Stimulated activated memory B cell treated with anti-CD40 and anti-IgM and Interleukin-4, amounts not matched to agents 10 μg/mL and 1 μg/mL and 100 μg/mL, for 72 hours (primary cell): ENCODE data around the gene PSME3.

Source experiments
- ATAC-seq: fragments of 150-1000 bp; cut with Tn5 transposase; 2 replicates; pipeline ENCODE4 v1.10.0; 2021
- H3K27ac Mint-ChIP-seq: one replicate; pipeline ENCODE4 v1.8.0; 2022; ENCODE audit warnings: mild to moderate bottlenecking, mixed read lengths
- H3K27me3 Mint-ChIP-seq: one replicate; pipeline ENCODE4 v1.8.0; 2022; ENCODE audit warnings: mixed read lengths
- H3K36me3 Mint-ChIP-seq: one replicate; pipeline ENCODE4 v1.8.0; 2022; ENCODE audit warnings: mixed read lengths
- H3K4me1 Mint-ChIP-seq: one replicate; pipeline ENCODE4 v1.8.0; 2022; ENCODE audit warnings: mixed read lengths
- H3K4me3 Mint-ChIP-seq: one replicate; pipeline ENCODE4 v1.8.0; 2022; ENCODE audit warnings: mild to moderate bottlenecking, moderate library complexity, mixed read lengths
- H3K9me3 Mint-ChIP-seq: one replicate; pipeline ENCODE4 v1.8.0; 2022; ENCODE audit warnings: mixed read lengths

PSME3 gene

GRCh38 chr17:42832934-42833766, at the start of gene PSME3:
TSS of gene PSME3 (plus strand) at chr17:42833397. CDS start at chr17:42833632, 235 bp downstream.
- H3K36me3 Mint-ChIP-seq: peaks cover 18% of the 10 kb centered on the region
- H3K4me3 Mint-ChIP-seq: peak within 1 kb of the TSS; percentile 93
- H3K27me3 Mint-ChIP-seq: no peaks in the 10 kb centered on the region
- peaks cover 26% of the 10 kb centered on the region for H3K4me1 Mint-ChIP-seq
- peak within 1 kb of the TSS; percentile 98 for H3K27ac Mint-ChIP-seq
- no peaks in the 10 kb centered on the region for H3K9me3 Mint-ChIP-seq
- peak; percentile 96 for ATAC-seq

GRCh38 chr17:42783791-42784138, 49.4 kb upstream of the PSME3 start:
- ATAC-seq: no peak
- Mint-ChIP-seq H3K4me1 (peaks cover 40% of the 10 kb centered on the region), H3K27ac (no peak overlapping the region), H3K27me3 (peaks cover 79% of the 10 kb centered on the region), H3K4me3 (no peak overlapping the region), H3K36me3 (peaks cover 13% of the 10 kb centered on the region), H3K9me3 (no peaks in the 10 kb centered on the region)

GRCh38 chr17:42784409-42784808, 48.8 kb upstream of the PSME3 start:
- Mint-ChIP-seq H3K9me3 (no peaks in the 10 kb centered on the region), H3K27ac (no peak overlapping the region), H3K4me3 (no peak overlapping the region), H3K27me3 (peaks cover 75% of the 10 kb centered on the region), H3K4me1 (peaks cover 39% of the 10 kb centered on the region), H3K36me3 (peaks cover 7% of the 10 kb centered on the region)
- ATAC-seq: no peak

- Mint-ChIP-seq H3K4me1 (peaks cover 33% of the 10 kb centered on the region), H3K4me3 (no peak overlapping the region), H3K36me3 (peaks cover 1% of the 10 kb centered on the region), H3K9me3 (no peaks in the 10 kb centered on the region), H3K27me3 (peaks cover 69% of the 10 kb centered on the region), H3K27ac (no peak overlapping the region)
- no peak for ATAC-seq
Observed at GRCh38 chr17:42784811-42785592, 48.2 kb upstream of the PSME3 start.

GRCh38 chr17:42787266-42787665, 45.9 kb upstream of the PSME3 start:
- Mint-ChIP-seq H3K4me1 (peaks cover 24% of the 10 kb centered on the region), H3K9me3 (no peaks in the 10 kb centered on the region), H3K4me3 (no peak overlapping the region), H3K27me3 (peaks cover 56% of the 10 kb centered on the region), H3K27ac (no peak overlapping the region), H3K36me3 (no peaks in the 10 kb centered on the region)
- no peak for ATAC-seq

GRCh38 chr17:42791948-42792347, 41.2 kb upstream of the PSME3 start:
- ATAC-seq: no peak
- Mint-ChIP-seq H3K9me3 (no peaks in the 10 kb centered on the region), H3K36me3 (peaks cover 18% of the 10 kb centered on the region), H3K27me3 (peaks cover 16% of the 10 kb centered on the region), H3K27ac (no peak overlapping the region), H3K4me1 (peaks cover 23% of the 10 kb centered on the region), H3K4me3 (no peak overlapping the region)

- H3K27me3 Mint-ChIP-seq: peaks cover 10% of the 10 kb centered on the region
- H3K9me3 Mint-ChIP-seq: no peaks in the 10 kb centered on the region
- no peak for ATAC-seq
- no peak overlapping the region for H3K27ac Mint-ChIP-seq
- H3K4me3 Mint-ChIP-seq: no peak overlapping the region
- H3K4me1 Mint-ChIP-seq: peaks cover 25% of the 10 kb centered on the region
- peaks cover 18% of the 10 kb centered on the region for H3K36me3 Mint-ChIP-seq
Observed at GRCh38 chr17:42792545-42792944, 40.7 kb upstream of the PSME3 start.

- H3K4me1 Mint-ChIP-seq: peaks cover 33% of the 10 kb centered on the region
- no peak overlapping the region for H3K4me3 Mint-ChIP-seq
- H3K36me3 Mint-ChIP-seq: peaks cover 18% of the 10 kb centered on the region
- H3K9me3 Mint-ChIP-seq: peaks cover 2% of the 10 kb centered on the region
- no peak overlapping the region for H3K27ac Mint-ChIP-seq
- ATAC-seq: no peak
- H3K27me3 Mint-ChIP-seq: no peaks in the 10 kb centered on the region
Observed at GRCh38 chr17:42795061-42795460, 38.1 kb upstream of the PSME3 start.

- peaks cover 33% of the 10 kb centered on the region for H3K4me1 Mint-ChIP-seq
- peaks cover 2% of the 10 kb centered on the region for H3K9me3 Mint-ChIP-seq
- no peak overlapping the region for H3K4me3 Mint-ChIP-seq
- no peak overlapping the region for H3K27ac Mint-ChIP-seq
- no peak for ATAC-seq
- H3K36me3 Mint-ChIP-seq: peaks cover 18% of the 10 kb centered on the region
- no peaks in the 10 kb centered on the region for H3K27me3 Mint-ChIP-seq
Observed at GRCh38 chr17:42795465-42795864, 37.7 kb upstream of the PSME3 start.

- H3K4me1 Mint-ChIP-seq: peaks cover 33% of the 10 kb centered on the region
- no peak overlapping the region for H3K27ac Mint-ChIP-seq
- H3K9me3 Mint-ChIP-seq: peaks cover 2% of the 10 kb centered on the region
- H3K4me3 Mint-ChIP-seq: no peak overlapping the region
- no peak for ATAC-seq
- peaks cover 18% of the 10 kb centered on the region for H3K36me3 Mint-ChIP-seq
- H3K27me3 Mint-ChIP-seq: no peaks in the 10 kb centered on the region
Observed at GRCh38 chr17:42796066-42796758, 37.0 kb upstream of the PSME3 start.

GRCh38 chr17:42797067-42798007, 35.9 kb upstream of the PSME3 start:
- Mint-ChIP-seq H3K9me3 (peaks cover 2% of the 10 kb centered on the region), H3K4me1 (peaks cover 33% of the 10 kb centered on the region), H3K4me3 (peak overlapping the region; percentile 91), H3K36me3 (peaks cover 18% of the 10 kb centered on the region), H3K27me3 (no peaks in the 10 kb centered on the region), H3K27ac (no peak overlapping the region)
- ATAC-seq: no peak

- Mint-ChIP-seq H3K27ac (peak overlapping the region; percentile 84), H3K27me3 (no peaks in the 10 kb centered on the region), H3K4me1 (peaks cover 33% of the 10 kb centered on the region), H3K9me3 (peaks cover 2% of the 10 kb centered on the region), H3K36me3 (peaks cover 18% of the 10 kb centered on the region), H3K4me3 (peak overlapping the region; percentile 91)
- no peak for ATAC-seq
Observed at GRCh38 chr17:42798011-42798382, 35.2 kb upstream of the PSME3 start.

GRCh38 chr17:42798383-42799380, 34.5 kb upstream of the PSME3 start, which contains the start of the genes CNTD1 and COA3:
TSS of gene CNTD1 (plus strand) at chr17:42798861. CDS start at chr17:42799068, 207 bp downstream.
TSS of gene COA3 (minus strand) at chr17:42798704. CDS start at chr17:42798681, 23 bp downstream.
- Mint-ChIP-seq H3K27ac (peak within 1 kb of the TSS; percentile 84), H3K9me3 (peaks cover 2% of the 10 kb centered on the region), H3K27me3 (no peaks in the 10 kb centered on the region), H3K4me3 (peak within 1 kb of the TSS; percentile 91), H3K4me1 (peaks cover 33% of the 10 kb centered on the region), H3K36me3 (peaks cover 18% of the 10 kb centered on the region)
- ATAC-seq: peak; percentile 99
